Endothelial cell (in vitro differentiated cells): ENCODE results near the gene LIN28B. TPM values are rescaled to one million over a fixed set of nuclear protein-coding genes. Genes with fewer than 3 reads are reported as not detected.
A peak's percentile ranks its signal among the peaks of the same experiment; 100 is the strongest.

ENCODE experiments used
- DNase-seq: peaks from one replicate; pipeline ENCODE4 v3.0.0; 2021; ENCODE audit warnings: low spot score
- H3K27ac Mint-ChIP-seq: one replicate; pipeline ENCODE4 v1.8.0; 2021; ENCODE audit warnings: mixed read lengths, inconsistent platforms; ENCODE audit not compliant: unreplicated experiment
- H3K27me3 Mint-ChIP-seq: one replicate; pipeline ENCODE4 v1.8.0; 2021; ENCODE audit warnings: mild to moderate bottlenecking, moderate library complexity, mixed read lengths, inconsistent platforms; ENCODE audit not compliant: unreplicated experiment
- H3K36me3 Mint-ChIP-seq: one replicate; pipeline ENCODE4 v1.8.0; 2021; ENCODE audit warnings: mild to moderate bottlenecking, low read depth, mixed read lengths, inconsistent platforms; ENCODE audit not compliant: unreplicated experiment
- H3K4me1 Mint-ChIP-seq: one replicate; pipeline ENCODE4 v1.8.0; 2021; ENCODE audit warnings: mild to moderate bottlenecking, mixed read lengths, inconsistent platforms; ENCODE audit not compliant: unreplicated experiment
- H3K4me3 Mint-ChIP-seq: one replicate; pipeline ENCODE4 v1.8.0; 2021; ENCODE audit warnings: mild to moderate bottlenecking, mixed read lengths, inconsistent platforms; ENCODE audit not compliant: unreplicated experiment
- H3K9me3 Mint-ChIP-seq: one replicate; pipeline ENCODE4 v1.8.0; 2021; ENCODE audit warnings: mixed read lengths, inconsistent platforms; ENCODE audit not compliant: unreplicated experiment
- CTCF ChIP-seq: fragments of 200-600 bp; sonication (generic); IDR thresholded peaks from one replicate; pipeline ENCODE4 v1.5.0; 2021; ENCODE audit warnings: antibody characterized with exemption; ENCODE audit not compliant: unreplicated experiment
- total RNA-seq: library from RNA; stranded (reverse); fragmentation: NEBNext Ultra II Directional; extraction: Animal tissue kit (Norgen Biotek cat#: 25700); gene quantifications from one replicate; pipeline ENCODE4 v1.2.1, GENCODE V29; 2021; ENCODE audit not compliant: unreplicated experiment

The LIN28B gene
- total RNA-seq, 1 donor from 2014 or later: 36.9 TPM

GRCh38 chr6:104940893-104941728 lies 15.8 kb upstream of the LIN28B start:
- peak; percentile 89 for DNase-seq
- H3K27ac Mint-ChIP-seq: peak overlapping the region; percentile 87
- peak; percentile 80 for TF ChIP-seq CTCF
- H3K27me3 Mint-ChIP-seq: peaks cover 4% of the 10 kb centered on the region
- H3K9me3 Mint-ChIP-seq: no peaks in the 10 kb centered on the region
- peaks cover 6% of the 10 kb centered on the region for H3K36me3 Mint-ChIP-seq
- peak overlapping the region; percentile 93 for H3K4me3 Mint-ChIP-seq
- H3K4me1 Mint-ChIP-seq: peaks cover 6% of the 10 kb centered on the region

- Mint-ChIP-seq H3K4me1 (peaks cover 6% of the 10 kb centered on the region), H3K27ac (peak overlapping the region; percentile 87), H3K9me3 (no peaks in the 10 kb centered on the region), H3K4me3 (peak overlapping the region; percentile 93), H3K27me3 (peaks cover 4% of the 10 kb centered on the region), H3K36me3 (peaks cover 6% of the 10 kb centered on the region)
- DNase-seq: no peak
- TF ChIP-seq CTCF: no peak
Measured at GRCh38 chr6:104941729-104942091, 15.2 kb upstream of the LIN28B start.

- Mint-ChIP-seq H3K4me3 (no peak overlapping the region), H3K4me1 (peaks cover 6% of the 10 kb centered on the region), H3K27me3 (peaks cover 4% of the 10 kb centered on the region), H3K9me3 (no peaks in the 10 kb centered on the region), H3K36me3 (peaks cover 6% of the 10 kb centered on the region), H3K27ac (no peak overlapping the region)
- TF ChIP-seq CTCF: no peak
- DNase-seq: peak; percentile 50
Measured at GRCh38 chr6:104943781-104944180, 13.1 kb upstream of the LIN28B start.

- no peaks in the 10 kb centered on the region for H3K9me3 Mint-ChIP-seq
- peaks cover 3% of the 10 kb centered on the region for H3K27me3 Mint-ChIP-seq
- H3K27ac Mint-ChIP-seq: peak overlapping the region; percentile 43
- H3K4me3 Mint-ChIP-seq: no peak overlapping the region
- DNase-seq: no peak
- no peak for TF ChIP-seq CTCF
- no peaks in the 10 kb centered on the region for H3K36me3 Mint-ChIP-seq
- H3K4me1 Mint-ChIP-seq: peaks cover 18% of the 10 kb centered on the region
Measured at GRCh38 chr6:104949206-104949605, 7.7 kb upstream of the LIN28B start.

GRCh38 chr6:104951677-104952076 lies 5.2 kb upstream of the LIN28B start:
- H3K27ac Mint-ChIP-seq: peak overlapping the region; percentile 87
- H3K4me3 Mint-ChIP-seq: no peak overlapping the region
- no peak for TF ChIP-seq CTCF
- H3K9me3 Mint-ChIP-seq: no peaks in the 10 kb centered on the region
- DNase-seq: no peak
- H3K36me3 Mint-ChIP-seq: no peaks in the 10 kb centered on the region
- peaks cover 5% of the 10 kb centered on the region for H3K27me3 Mint-ChIP-seq
- H3K4me1 Mint-ChIP-seq: peaks cover 32% of the 10 kb centered on the region
